ENCODE results near the gene SRP54. TPM values are rescaled to one million over a fixed set of nuclear protein-coding genes. Genes with fewer than 3 reads are reported as not detected.

Gene SRP54
- total and polyA plus RNA-seq, 2 donors (not counting 1 experiment from before 2014, with no cell fraction given): 71.5 to 93.9 TPM

GRCh38 chr14:34964977-34965764, 17.6 kb upstream of the SRP54 start:
- Histone ChIP-seq H3K27me3 (ENCODE audit: control insufficient read depth, insufficient read depth, low read length) (no peaks in the 10 kb centered on the region), H2AFZ (ENCODE audit: low read length) (no peak overlapping the region), H3K9me3 (ENCODE audit: control insufficient read depth, insufficient read depth, low read depth, low read length) (no peaks in the 10 kb centered on the region), H3K79me2 (ENCODE audit: control insufficient read depth, insufficient read depth, low read length) (no peaks in the 10 kb centered on the region), H4K20me1 (ENCODE audit: control insufficient read depth, extremely low read depth, insufficient read depth, low read length) (no peaks in the 10 kb centered on the region), H3K4me2 (ENCODE audit: extremely low read depth, insufficient read depth, low read length) (no peak overlapping the region), H3K4me1 (ENCODE audit: control insufficient read depth, extremely low read depth, insufficient read depth, low read length) (no peaks in the 10 kb centered on the region), H3K36me3 (ENCODE audit: control insufficient read depth, insufficient read depth, low read length) (no peaks in the 10 kb centered on the region), H3K4me3 (replicated peaks in 1 of 4; ENCODE audit: control extremely low read depth in 1 of 4, insufficient read depth in 1 of 4, low read depth in 3 of 4, low read length in 4 of 4) (no peak overlapping the region), H3K27ac (ENCODE audit: insufficient read depth, low read length) (no peak overlapping the region), H3K9ac (ENCODE audit: insufficient read depth, low read length) (no peak overlapping the region)
- no peak for DNase-seq (ENCODE audit: low read depth in 2 of 2)
- TF ChIP-seq CTCF (conservative IDR thresholded peaks at IDR 0.05 in 1 of 2, IDR thresholded peaks at IDR 0.05 in 1 of 2; ENCODE audit: low read depth in 1 of 2, low read length in 2 of 2) (no peak), EZH2 (IDR thresholded peaks at IDR 0.05; ENCODE audit: low read length, missing control alignments) (no peak)

GRCh38 chr14:34965912-34966311, 16.9 kb upstream of the SRP54 start:
- Histone ChIP-seq H3K4me2 (ENCODE audit: extremely low read depth, insufficient read depth, low read length) (no peak overlapping the region), H3K27me3 (ENCODE audit: control insufficient read depth, insufficient read depth, low read length) (no peaks in the 10 kb centered on the region), H3K4me1 (ENCODE audit: control insufficient read depth, extremely low read depth, insufficient read depth, low read length) (no peaks in the 10 kb centered on the region), H4K20me1 (ENCODE audit: control insufficient read depth, extremely low read depth, insufficient read depth, low read length) (no peaks in the 10 kb centered on the region), H3K9me3 (ENCODE audit: control insufficient read depth, insufficient read depth, low read depth, low read length) (no peaks in the 10 kb centered on the region), H3K79me2 (ENCODE audit: control insufficient read depth, insufficient read depth, low read length) (no peaks in the 10 kb centered on the region), H3K27ac (ENCODE audit: insufficient read depth, low read length) (no peak overlapping the region), H3K36me3 (ENCODE audit: control insufficient read depth, insufficient read depth, low read length) (no peaks in the 10 kb centered on the region), H3K4me3 (replicated peaks in 1 of 4; ENCODE audit: control extremely low read depth in 1 of 4, insufficient read depth in 1 of 4, low read depth in 3 of 4, low read length in 4 of 4) (no peak overlapping the region), H3K9ac (ENCODE audit: insufficient read depth, low read length) (no peak overlapping the region), H2AFZ (ENCODE audit: low read length) (no peak overlapping the region)
- TF ChIP-seq CTCF (conservative IDR thresholded peaks at IDR 0.05 in 1 of 2, IDR thresholded peaks at IDR 0.05 in 1 of 2; ENCODE audit: low read depth in 1 of 2, low read length in 2 of 2): no peak
- no peak for TF ChIP-seq EZH2 (IDR thresholded peaks at IDR 0.05; ENCODE audit: low read length, missing control alignments)
- DNase-seq (ENCODE audit: low read depth in 2 of 2): no peak

GRCh38 chr14:34966413-34966812, 16.4 kb upstream of the SRP54 start:
- no peak for TF ChIP-seq CTCF (conservative IDR thresholded peaks at IDR 0.05 in 1 of 2, IDR thresholded peaks at IDR 0.05 in 1 of 2; ENCODE audit: low read depth in 1 of 2, low read length in 2 of 2)
- no peak for TF ChIP-seq EZH2 (IDR thresholded peaks at IDR 0.05; ENCODE audit: low read length, missing control alignments)
- H3K4me1 ChIP-seq (ENCODE audit: control insufficient read depth, extremely low read depth, insufficient read depth, low read length): no peaks in the 10 kb centered on the region
- no peaks in the 10 kb centered on the region for H3K9me3 ChIP-seq (ENCODE audit: control insufficient read depth, insufficient read depth, low read depth, low read length)
- no peaks in the 10 kb centered on the region for H3K27me3 ChIP-seq (ENCODE audit: control insufficient read depth, insufficient read depth, low read length)
- H2AFZ ChIP-seq (ENCODE audit: low read length): no peak overlapping the region
- no peak overlapping the region for H3K9ac ChIP-seq (ENCODE audit: insufficient read depth, low read length)
- H3K79me2 ChIP-seq (ENCODE audit: control insufficient read depth, insufficient read depth, low read length): no peaks in the 10 kb centered on the region
- DNase-seq (ENCODE audit: low read depth in 2 of 2): no peak
- no peaks in the 10 kb centered on the region for H3K36me3 ChIP-seq (ENCODE audit: control insufficient read depth, insufficient read depth, low read length)
- H3K4me3 ChIP-seq (replicated peaks in 1 of 4; ENCODE audit: control extremely low read depth in 1 of 4, insufficient read depth in 1 of 4, low read depth in 3 of 4, low read length in 4 of 4): no peak overlapping the region
- H3K27ac ChIP-seq (ENCODE audit: insufficient read depth, low read length): no peak overlapping the region
- no peaks in the 10 kb centered on the region for H4K20me1 ChIP-seq (ENCODE audit: control insufficient read depth, extremely low read depth, insufficient read depth, low read length)
- H3K4me2 ChIP-seq (ENCODE audit: extremely low read depth, insufficient read depth, low read length): no peak overlapping the region

Data from fibroblast of lung (primary cell).